ENCODE results near the gene SIRT3. TPM values are rescaled to one million over a fixed set of nuclear protein-coding genes. Genes with fewer than 3 reads are reported as not detected.

SIRT3 gene
- total and polyA plus RNA-seq, 4 donors: 14.6 to 21.2 (median 16.4) TPM

DNA sequence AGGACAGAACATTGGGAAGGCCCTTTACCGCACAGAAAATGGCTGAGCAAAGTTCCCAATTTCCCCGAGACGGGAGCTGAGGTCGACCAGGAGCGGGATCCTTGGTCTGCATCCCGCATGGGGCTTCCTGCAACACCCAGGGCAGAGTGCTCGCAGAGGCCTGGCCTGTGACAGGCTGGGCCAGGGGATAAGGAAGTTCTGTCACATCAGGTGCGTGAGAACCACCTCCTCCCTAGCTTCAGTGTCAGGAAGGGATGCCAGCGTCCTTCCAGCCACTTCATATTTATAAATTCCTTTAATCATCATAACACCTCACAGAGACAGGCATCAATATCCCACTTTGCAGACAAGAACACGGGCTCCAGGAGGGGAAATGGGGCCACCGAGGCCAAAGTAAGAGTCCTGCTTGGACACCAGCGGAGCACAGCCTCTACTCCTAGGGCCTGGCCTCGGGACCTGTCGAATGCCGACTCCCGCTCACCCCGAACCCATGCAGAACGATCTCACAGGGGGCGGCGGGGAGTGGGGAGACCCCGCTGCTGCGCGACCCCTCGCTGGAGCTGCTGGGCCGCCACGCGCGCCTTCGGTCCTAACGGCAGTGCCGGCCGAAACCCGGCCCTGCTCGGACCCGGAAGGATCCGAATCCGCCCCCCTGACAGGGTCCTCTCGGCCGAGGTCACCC lies 29.5 kb downstream of the SIRT3 start:
- ATAC-seq (ENCODE audit: insufficient read depth, low FRiP score) (no peak), DNase-seq (peak in 1 of 3 donors; percentile 12)
- TF ChIP-seq, protein P1, sequence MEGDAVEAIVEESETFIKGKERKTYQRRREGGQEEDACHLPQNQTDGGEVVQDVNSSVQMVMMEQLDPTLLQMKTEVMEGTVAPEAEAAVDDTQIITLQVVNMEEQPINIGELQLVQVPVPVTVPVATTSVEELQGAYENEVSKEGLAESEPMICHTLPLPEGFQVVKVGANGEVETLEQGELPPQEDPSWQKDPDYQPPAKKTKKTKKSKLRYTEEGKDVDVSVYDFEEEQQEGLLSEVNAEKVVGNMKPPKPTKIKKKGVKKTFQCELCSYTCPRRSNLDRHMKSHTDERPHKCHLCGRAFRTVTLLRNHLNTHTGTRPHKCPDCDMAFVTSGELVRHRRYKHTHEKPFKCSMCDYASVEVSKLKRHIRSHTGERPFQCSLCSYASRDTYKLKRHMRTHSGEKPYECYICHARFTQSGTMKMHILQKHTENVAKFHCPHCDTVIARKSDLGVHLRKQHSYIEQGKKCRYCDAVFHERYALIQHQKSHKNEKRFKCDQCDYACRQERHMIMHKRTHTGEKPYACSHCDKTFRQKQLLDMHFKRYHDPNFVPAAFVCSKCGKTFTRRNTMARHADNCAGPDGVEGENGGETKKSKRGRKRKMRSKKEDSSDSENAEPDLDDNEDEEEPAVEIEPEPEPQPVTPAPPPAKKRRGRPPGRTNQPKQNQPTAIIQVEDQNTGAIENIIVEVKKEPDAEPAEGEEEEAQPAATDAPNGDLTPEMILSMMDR (IDR thresholded peaks at IDR 0.05; ENCODE audit: control extremely low read depth, extremely low read depth): no peak
- H3K4me1 ChIP-seq (ENCODE audit: control insufficient read depth in 5 of 5, insufficient read depth in 5 of 5, low read length in 5 of 5): peaks cover 0 to 28% (median 20%) of the 10 kb centered on the region in 5 donors
- H3K4me3 ChIP-seq: peak overlapping the region; percentile 86
- no peaks in the 10 kb centered on the region for H3K9me3 ChIP-seq (ENCODE audit: control insufficient read depth in 4 of 4, insufficient read depth in 3 of 4, low read length in 3 of 4)
- WGBS, 2 donors: 1 to 3% methylated on average over 38 to 39 of the region's 39 CpGs
- H3K27ac ChIP-seq (ENCODE audit: low read depth in 1 of 2, low read length in 1 of 2): peak overlapping the region; percentile 95 to 97
- peaks cover 2 to 35% (median 34%) of the 10 kb centered on the region in 4 donors for H3K36me3 ChIP-seq (ENCODE audit: control insufficient read depth in 4 of 4, insufficient read depth in 4 of 4, low read length in 4 of 4)
- H3K9ac ChIP-seq (ENCODE audit: insufficient read depth in 1 of 2, low read length in 2 of 2): peak overlapping the region; percentile 61 to 81
- H3K27me3 ChIP-seq (ENCODE audit: control insufficient read depth in 3 of 3, insufficient read depth in 3 of 3, low read length in 2 of 3): no peaks in the 10 kb centered on the region

DNA sequence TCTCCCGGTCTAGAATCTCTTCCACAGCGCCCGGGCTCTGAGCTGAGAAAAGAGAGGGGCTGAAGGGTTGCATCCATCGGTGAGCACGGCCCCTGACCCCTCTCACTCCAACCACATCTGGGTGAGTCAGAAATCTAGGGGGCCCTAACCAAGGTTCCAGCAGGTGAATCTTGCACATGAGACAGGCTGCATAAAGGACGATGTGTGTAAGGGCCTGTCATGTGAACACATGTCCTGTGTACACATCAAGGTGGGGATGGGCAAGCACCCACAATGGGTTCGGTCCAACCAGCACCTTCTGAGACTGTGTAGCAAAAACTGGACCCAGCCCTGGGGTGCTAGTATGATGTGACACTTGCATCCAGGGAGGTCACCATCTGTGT lies 30.1 kb downstream of the SIRT3 start:
- TF ChIP-seq, protein P1 (IDR thresholded peaks at IDR 0.05; ENCODE audit: control extremely low read depth, extremely low read depth): no peak
- no peaks in the 10 kb centered on the region for H3K9me3 ChIP-seq (ENCODE audit: control insufficient read depth in 4 of 4, insufficient read depth in 3 of 4, low read length in 3 of 4)
- H3K9ac ChIP-seq (ENCODE audit: insufficient read depth in 1 of 2, low read length in 2 of 2): peak overlapping the region in 1 of 2 donors; percentile 81
- H3K36me3 ChIP-seq (ENCODE audit: control insufficient read depth in 4 of 4, insufficient read depth in 4 of 4, low read length in 4 of 4): peaks cover 0 to 29% (median 27%) of the 10 kb centered on the region in 4 donors
- H3K27ac ChIP-seq (ENCODE audit: low read depth in 1 of 2, low read length in 1 of 2): peak overlapping the region in 1 of 2 donors; percentile 18
- 86 to 95% methylated on average over 7 of the region's 7 CpGs for WGBS, 2 donors
- H3K4me1 ChIP-seq (ENCODE audit: control insufficient read depth in 5 of 5, insufficient read depth in 5 of 5, low read length in 5 of 5): peaks cover 0 to 28% (median 19%) of the 10 kb centered on the region in 5 donors
- H3K27me3 ChIP-seq (ENCODE audit: control insufficient read depth in 3 of 3, insufficient read depth in 3 of 3, low read length in 2 of 3): no peaks in the 10 kb centered on the region
- DNase-seq (no peak), ATAC-seq (ENCODE audit: insufficient read depth, low FRiP score) (no peak)
- H3K4me3 ChIP-seq: no peak overlapping the region

DNA sequence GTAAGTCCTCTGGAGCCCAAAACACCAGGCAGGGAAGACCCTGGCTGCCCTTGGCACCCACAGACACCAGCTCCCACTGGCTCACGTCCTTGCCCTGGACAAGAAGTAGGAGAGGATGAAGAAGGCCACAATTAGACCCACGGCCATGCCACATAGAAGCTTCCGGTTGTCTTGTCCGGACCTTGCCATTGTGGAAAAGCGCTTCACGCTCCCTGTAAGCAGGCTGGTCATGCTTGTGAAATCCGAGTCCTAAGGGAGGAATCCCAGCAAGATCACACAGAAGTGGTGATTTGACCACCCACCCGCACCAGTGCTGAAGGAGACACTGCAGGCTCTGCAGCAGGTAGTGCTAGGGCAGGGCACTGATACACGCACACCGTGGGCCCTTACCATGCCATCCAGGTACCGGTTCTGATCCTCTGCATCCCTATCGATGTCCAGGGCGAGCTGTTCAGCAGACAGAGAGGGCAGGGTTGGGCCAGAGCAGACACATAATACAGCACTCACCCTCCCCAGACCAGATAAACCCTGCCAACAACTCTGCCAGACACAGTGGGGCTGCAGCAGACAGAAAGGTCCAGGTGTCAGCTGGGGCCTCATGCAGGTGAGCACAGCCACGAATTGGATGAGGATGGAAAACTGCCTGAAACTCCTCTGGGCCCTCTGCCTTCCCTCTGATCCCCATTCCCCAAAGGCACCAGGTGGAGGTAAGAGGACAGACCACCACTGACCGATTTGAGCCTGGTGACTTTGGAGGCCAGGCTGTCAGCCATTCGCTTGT lies 30.7 kb downstream of the SIRT3 start:
- H3K4me1 ChIP-seq (ENCODE audit: control insufficient read depth in 5 of 5, insufficient read depth in 5 of 5, low read length in 5 of 5): peaks cover 0 to 25% (median 19%) of the 10 kb centered on the region in 5 donors
- no peaks in the 10 kb centered on the region for H3K9me3 ChIP-seq (ENCODE audit: control insufficient read depth in 4 of 4, insufficient read depth in 3 of 4, low read length in 3 of 4)
- H3K4me3 ChIP-seq: no peak overlapping the region
- WGBS, 2 donors: 92 to 96% methylated on average over 16 of the region's 16 CpGs
- ATAC-seq (ENCODE audit: insufficient read depth, low FRiP score) (no peak), DNase-seq (no peak)
- peaks cover 0 to 28% (median 23%) of the 10 kb centered on the region in 4 donors for H3K36me3 ChIP-seq (ENCODE audit: control insufficient read depth in 4 of 4, insufficient read depth in 4 of 4, low read length in 4 of 4)
- H3K27me3 ChIP-seq (ENCODE audit: control insufficient read depth in 3 of 3, insufficient read depth in 3 of 3, low read length in 2 of 3): no peaks in the 10 kb centered on the region
- TF ChIP-seq, protein P1 (IDR thresholded peaks at IDR 0.05; ENCODE audit: control extremely low read depth, extremely low read depth): no peak
- peak overlapping the region in 1 of 2 donors; percentile 18 for H3K27ac ChIP-seq (ENCODE audit: low read depth in 1 of 2, low read length in 1 of 2)
- H3K9ac ChIP-seq (ENCODE audit: insufficient read depth in 1 of 2, low read length in 2 of 2): no peak overlapping the region

Measured in lung (tissue), 12 donors.